CD4-positive, alpha-beta T cell treated with Interleukin-21 for 1 hour (primary cell): Measurements from ENCODE around the gene TCTN3.
"Not testable (repeated sequence)": the region's sequence is repeated elsewhere in the genome, so short reads cannot be mapped to it uniquely, and the experiment has no call there.

Experiments used
- DNase-seq: peaks from one replicate; pipeline ENCODE4 v3.0.0-alpha.2; 2020

The TCTN3 gene

GRCh38 chr10:95620415-95620814 lies 73.3 kb downstream of the TCTN3 start:
- not testable (repeated sequence) for DNase-seq

- no peak for DNase-seq
Observed at GRCh38 chr10:95618101-95618500, 75.6 kb downstream of the TCTN3 start.

DNA sequence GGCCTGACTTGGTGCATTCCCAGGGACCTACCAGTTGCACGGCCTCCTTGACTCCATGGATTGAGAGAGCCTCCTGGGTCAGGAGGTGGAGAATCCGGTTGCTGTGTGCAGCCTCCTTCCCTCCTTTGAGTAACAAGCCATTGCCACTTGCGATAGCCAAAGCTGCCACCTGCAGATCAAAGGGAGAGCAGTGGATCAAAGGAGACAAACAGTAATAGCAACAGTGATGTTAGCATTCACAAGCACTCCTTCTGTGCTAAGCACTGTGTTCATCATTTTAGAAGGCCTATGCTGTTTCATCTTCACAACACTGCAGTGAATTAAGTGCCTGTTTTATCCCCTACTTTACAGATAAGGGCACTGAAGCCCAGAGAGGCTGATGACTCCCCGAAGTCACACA lies 77.3 kb downstream of the TCTN3 start:
- no peak for DNase-seq
